Activated CD4-positive, alpha-beta T cell treated with anti-CD3 and anti-CD28 coated beads for 1 hour (primary cell): ENCODE measurements around the gene SERPINA9.
"Not testable (repeated sequence)": the region's sequence is repeated elsewhere in the genome, so short reads cannot be mapped to it uniquely, and the experiment has no call there.

Source experiments
- DNase-seq: peaks from one replicate; pipeline ENCODE4 v3.0.0-alpha.2; 2020

The SERPINA9 gene

GRCh38 chr14:94485944-94486841, 10.2 kb upstream of the SERPINA9 start:
- DNase-seq, result peak; percentile 12

- no peak for DNase-seq
Observed at GRCh38 chr14:94484481-94484880, 8.5 kb upstream of the SERPINA9 start.

- DNase-seq, result no peak
Observed at GRCh38 chr14:94483729-94484275, 7.8 kb upstream of the SERPINA9 start.

GRCh38 chr14:94483071-94483451, 7.1 kb upstream of the SERPINA9 start:
- DNase-seq, result no peak

GRCh38 chr14:94482132-94483070, 6.4 kb upstream of the SERPINA9 start:
- DNase-seq, result not testable (repeated sequence)

GRCh38 chr14:94481468-94482131, 5.6 kb upstream of the SERPINA9 start:
- DNase-seq, result no peak

GRCh38 chr14:94480809-94481208, 4.8 kb upstream of the SERPINA9 start:
- no peak for DNase-seq

GRCh38 chr14:94478420-94478819, 2.4 kb upstream of the SERPINA9 start:
- no peak for DNase-seq

- DNase-seq, result no peak
Observed at GRCh38 chr14:94474581-94475031, 1.4 kb downstream of the SERPINA9 start.

- no peak for DNase-seq
Observed at GRCh38 chr14:94473666-94474410, 2.2 kb downstream of the SERPINA9 start.

GRCh38 chr14:94472842-94473241, 3.2 kb downstream of the SERPINA9 start:
- DNase-seq, result no peak

- DNase-seq, result no peak
Observed at GRCh38 chr14:94471045-94471444, 5.0 kb downstream of the SERPINA9 start.

- no peak for DNase-seq
Observed at GRCh38 chr14:94470311-94470710, 5.7 kb downstream of the SERPINA9 start.

GRCh38 chr14:94469261-94469660, 6.7 kb downstream of the SERPINA9 start:
- no peak for DNase-seq

GRCh38 chr14:94467728-94468520, 8.1 kb downstream of the SERPINA9 start:
- no peak for DNase-seq

GRCh38 chr14:94466706-94467370, 9.2 kb downstream of the SERPINA9 start:
- no peak for DNase-seq

- no peak for DNase-seq
Observed at GRCh38 chr14:94465042-94465441, 11.0 kb downstream of the SERPINA9 start.

GRCh38 chr14:94464290-94464689, 11.7 kb downstream of the SERPINA9 start:
- DNase-seq, result no peak

GRCh38 chr14:94462763-94463572, 13.0 kb downstream of the SERPINA9 start:
- no peak for DNase-seq

GRCh38 chr14:94462219-94462551, 13.8 kb downstream of the SERPINA9 start:
- DNase-seq, result no peak
